Activated CD4-positive, alpha-beta T cell treated with anti-CD3 and anti-CD28 coated beads, Interleukin-2, Interleukin-6, amounts not matched to agents 100 ng/mL and 50 ng/mL, durations not matched to agents 16 hours and 8 hours (primary cell): ENCODE data around the gene VPS4B.
"Not testable (repeated sequence)": the region's sequence is repeated elsewhere in the genome, so short reads cannot be mapped to it uniquely, and the experiment has no call there.

ENCODE experiments used
- DNase-seq: peaks from one replicate; pipeline ENCODE4 v3.0.0-alpha.2; 2020

Gene VPS4B

DNA sequence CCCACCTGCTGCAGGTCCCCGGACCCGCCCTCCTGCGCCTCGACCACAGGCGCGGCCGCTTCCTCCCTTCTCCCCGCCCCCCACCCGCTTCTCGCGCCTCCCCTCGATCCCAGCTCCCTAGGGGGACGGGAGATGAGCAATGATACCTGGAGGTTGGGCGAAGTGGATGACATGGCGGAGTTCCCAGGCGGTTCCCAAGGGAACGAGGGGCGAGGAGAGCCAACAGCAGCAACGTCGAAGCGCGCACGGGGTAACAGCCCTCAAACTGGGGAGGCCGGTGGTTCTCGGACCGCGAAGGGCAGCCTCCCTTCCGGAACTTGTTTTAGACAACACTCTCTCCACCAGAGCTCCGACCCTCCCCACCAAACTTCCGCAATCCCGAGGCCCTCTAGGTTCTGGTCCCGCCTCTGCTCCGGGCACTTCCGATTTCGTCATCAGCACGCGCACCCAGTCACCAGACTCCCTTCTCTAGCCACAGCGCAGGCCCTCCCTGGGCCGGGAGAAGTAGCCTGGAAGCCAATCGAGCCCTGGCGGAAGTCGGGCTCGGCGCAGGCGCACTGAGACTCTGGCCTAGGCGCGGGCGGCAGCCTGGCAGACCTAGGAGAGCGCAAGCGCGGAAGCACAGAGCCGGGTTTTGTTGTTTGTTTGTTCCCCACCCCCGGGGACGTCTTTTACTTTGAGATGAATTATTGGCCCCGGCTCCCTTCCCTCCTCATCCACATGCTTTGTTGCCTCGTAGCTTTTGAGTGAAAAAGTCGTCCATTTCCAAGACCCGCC is at the start of gene VPS4B:
Gene VPS4B, minus strand, starts transcription at position 390 of the 777 bp plus-strand sequence. Its CDS starts 217 bp downstream, at position 173.
- peak; percentile 100 for DNase-seq

DNA sequence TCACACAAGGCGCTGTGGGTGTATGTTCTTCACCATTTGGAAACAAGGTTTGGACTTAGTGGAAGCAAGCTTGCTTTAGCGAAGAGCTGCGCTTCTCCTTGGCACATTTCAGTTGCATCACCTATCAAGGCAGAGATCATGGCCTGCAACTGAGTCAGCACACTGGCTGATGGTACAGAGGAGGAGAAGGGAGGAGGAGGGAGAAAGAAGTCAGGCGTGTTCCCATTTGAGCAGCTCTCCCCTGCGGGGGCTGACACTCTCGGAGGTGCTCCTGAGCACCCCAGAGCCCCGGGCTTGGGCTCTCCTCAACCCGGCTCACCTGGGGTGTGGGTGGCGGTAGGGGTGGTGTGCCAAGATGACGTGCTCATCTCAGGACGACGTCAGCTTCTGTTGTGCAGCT is 48.5 kb upstream of the VPS4B start:
- no peak for DNase-seq

DNA sequence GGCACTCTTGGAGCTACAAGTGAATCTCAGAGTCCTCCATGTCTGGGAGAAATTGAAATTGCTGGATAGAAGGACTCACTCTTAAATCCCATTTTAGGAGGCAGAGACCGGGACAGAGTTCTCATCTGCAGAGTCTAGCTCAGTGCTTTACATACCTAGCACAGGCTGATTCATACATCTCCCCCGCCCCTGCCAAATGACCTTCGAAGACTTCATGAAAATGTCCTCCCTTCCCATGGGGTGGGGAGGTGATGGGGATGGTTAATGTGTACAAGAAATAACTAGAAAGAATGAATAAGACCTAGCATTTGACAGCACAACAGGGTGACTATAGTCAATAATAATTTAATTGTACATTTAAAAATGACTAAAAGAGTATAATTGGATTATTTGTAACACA is 46.3 kb upstream of the VPS4B start:
- DNase-seq, result no peak

DNA sequence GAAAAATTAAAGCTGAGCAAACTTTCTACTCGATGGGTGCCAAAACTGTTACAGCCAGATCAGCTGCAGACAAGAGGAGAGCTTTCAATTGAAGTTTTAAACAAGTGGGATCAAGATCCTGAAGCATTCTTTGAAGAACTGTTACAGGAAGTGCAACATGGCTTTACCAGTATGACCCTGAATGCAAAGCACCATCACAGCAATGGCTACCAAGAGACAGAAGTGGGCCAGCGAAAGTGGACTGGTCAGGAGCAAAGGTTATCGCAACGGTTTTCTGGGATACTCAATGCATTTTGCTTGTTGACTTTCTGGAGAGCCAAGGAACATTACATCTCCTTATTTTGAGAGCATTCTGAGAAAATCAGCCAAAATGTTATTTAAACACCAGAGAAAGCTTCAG is 45.4 kb upstream of the VPS4B start:
- no peak for DNase-seq

DNA sequence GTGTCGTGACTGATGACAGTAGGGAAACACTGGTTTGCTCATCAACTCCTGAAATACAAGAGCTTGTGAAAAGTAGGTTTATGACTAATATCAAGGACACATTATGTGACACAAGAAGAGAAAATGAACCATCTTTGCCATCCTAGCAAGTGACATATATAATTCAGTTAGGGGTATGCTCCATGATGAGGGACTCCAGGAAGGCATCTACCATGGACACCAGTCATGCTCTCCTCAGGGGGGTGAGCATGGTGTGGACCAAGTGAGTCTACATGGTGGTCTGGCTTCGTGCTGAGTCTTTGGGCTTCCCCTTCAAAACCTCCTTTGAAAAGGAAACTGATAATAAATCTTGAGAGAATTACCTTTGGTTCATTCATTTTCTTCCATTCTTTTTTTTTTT is 42.8 kb upstream of the VPS4B start:
- DNase-seq, result peak; percentile 28

DNA sequence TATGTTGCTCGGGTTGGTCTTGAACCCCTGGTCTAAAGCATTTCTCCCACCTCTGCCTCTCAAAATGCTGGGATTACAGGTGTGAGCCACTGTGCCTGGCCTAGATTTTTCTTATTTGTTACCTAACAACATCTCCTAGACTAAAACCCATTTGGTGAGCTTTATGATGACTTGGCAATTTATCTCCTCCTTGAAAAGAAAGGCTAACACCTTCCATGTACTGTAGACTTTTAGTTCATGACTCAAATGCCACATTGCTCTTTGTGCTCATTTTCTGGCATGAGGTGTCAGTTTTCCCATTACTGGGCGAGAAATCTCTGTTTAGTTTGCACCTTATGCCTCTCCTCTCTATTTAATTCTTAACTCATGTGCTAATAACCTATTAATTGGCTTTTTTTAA is 42.2 kb upstream of the VPS4B start:
- no peak for DNase-seq

DNA sequence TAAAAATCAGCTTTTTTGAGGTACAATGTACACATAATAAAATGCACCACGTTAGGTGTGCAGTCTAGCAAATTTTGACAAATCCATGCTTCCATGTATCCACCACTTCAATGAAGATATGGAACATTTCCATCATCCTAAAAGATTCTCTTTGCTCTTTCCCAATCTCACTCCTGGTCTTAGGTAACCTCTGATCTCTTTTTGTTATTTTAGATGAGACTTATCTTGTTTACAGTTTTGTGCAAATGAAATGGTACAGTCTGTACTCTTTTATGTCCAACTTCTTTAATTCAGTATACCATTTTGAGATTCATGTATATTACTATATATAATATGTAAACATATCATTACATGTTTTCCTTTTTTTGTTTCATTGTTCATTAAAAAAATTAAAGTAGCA is 38.1 kb upstream of the VPS4B start:
- DNase-seq, result no peak

DNA sequence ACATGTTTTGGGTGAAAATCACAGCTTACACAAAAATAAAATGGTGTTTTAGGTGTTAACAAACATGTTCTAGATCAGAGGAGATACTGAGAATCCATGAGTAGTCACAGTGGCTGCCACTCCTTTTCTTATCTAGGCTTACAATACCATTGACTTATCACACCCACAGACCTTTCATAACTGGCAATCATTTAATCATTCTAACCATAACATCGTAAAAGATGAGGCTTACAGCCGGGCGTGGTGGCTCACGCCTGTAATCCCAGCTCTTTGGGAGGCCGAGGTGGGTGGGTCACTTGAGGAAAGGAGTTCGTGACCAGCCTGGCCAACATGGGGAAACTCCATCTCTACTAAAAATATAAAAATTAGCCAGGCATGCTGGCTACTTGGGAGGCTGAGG is 35.7 kb upstream of the VPS4B start:
- DNase-seq, result no peak

DNA sequence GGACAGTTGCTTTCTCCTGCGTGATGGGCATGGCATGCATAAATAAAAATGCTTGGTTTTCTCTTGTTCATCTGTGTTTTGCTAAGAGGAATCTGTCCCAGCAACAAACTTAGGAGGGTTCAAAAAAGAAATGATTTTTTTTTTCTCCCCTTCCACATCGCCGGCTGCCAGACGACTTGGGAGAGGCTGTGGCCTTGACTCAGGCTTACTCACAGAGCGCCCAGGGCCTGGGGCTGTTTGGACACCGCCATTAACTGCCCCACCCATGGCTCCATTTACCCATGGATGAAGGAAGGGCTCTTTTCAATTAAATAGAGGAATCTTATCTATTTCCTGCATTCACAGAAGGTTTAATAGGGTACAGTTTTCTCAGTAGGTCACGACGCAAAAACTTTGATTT is 32.2 kb upstream of the VPS4B start:
- DNase-seq, result no peak

DNA sequence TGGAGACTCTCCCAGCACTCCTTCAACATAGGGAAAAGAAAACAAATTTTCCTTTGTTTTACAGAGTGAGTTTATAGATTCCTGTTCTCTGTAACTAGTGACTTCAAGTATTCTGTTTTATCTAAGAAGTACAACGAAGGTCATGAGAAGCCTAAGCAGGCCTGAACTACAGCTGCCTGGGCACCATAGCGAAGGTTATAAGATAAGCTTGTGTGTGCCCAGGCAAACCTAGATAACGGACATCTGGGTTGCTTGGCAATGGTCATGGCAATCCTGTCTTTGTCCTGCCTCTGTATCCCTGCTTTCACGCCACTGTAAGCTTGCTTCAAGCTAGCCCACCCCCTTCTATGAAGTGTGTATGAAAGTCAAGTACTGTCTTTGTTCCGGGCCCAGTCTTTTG is 30.5 kb upstream of the VPS4B start:
- DNase-seq, result not testable (repeated sequence)

DNA sequence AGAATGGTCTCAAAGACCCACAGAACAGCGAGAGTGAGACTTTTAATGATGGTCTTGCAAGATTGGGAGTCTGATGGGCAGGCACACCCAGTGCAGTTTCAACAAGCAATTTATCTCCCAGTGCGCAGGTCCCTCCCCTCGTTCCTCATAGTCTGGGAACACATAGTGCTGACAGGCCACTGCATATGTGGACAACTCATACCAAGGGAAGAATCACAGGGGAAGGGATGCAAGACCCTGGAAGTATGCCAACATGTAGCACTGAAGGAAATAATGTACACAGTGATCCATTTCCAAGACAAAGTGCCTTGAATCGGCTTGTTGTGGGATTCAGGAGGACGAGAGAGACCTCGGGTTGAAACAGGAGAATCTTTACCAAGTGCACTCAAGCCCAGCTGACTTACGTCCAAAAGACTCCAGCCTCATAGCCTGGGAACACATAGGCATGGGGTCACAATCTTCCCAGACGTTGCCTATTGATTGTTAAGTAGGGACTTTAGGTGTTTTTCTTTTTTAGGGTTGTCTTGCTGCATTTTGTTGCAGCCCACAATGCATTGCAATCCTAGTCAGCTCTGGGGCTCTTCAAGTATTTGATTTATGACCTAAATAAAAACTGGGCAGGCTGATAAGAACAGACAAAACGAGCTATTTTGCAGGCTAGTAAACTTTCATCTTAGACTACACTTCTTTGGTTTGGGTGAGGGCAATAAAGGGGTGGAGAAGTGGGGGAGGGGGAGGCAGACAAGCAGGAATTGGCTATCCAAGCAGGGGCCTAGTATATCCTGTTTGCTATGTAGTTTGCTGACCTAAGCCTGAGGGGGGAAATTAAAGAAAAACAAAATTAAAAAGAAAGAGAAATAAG is 29.8 kb upstream of the VPS4B start:
- DNase-seq, result no peak

DNA sequence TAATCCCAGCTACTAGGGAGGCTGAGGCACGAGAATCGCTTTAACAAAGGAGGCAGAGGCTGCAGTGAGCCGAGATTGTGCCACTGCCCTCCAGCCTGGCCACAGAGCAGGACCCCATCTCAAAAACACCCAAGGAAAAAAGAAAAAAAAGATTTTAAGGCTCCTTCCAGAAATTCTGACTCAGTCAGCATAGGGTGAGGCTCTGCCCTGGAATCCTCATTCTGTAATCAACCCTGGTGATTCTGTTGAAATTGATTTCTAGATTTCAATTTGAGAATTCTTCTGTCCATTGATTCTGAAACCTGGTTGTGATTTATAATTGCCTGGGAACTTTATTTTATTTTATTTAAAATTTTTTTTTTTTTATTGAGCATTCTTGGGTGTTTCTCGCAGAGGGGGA is 27.1 kb upstream of the VPS4B start:
- DNase-seq, result no peak

DNA sequence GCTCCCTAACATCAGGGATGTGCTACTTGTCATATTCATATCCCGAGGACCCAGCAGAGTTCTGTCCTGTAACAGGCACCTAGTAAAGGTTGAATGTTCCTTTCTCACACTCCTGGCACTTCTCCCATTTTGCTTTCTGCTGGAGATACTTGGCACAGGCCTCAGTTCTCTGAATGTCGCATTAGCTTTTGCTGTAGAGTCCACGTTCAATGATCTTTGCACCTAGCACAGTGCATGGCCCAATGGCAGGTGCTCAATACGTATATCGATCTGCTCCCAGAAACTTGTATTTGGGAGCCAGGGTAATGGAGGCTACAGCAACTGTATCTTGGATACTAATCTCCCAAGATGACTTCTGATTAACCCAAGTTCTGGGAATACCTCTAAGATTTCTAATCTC is 24.8 kb upstream of the VPS4B start:
- no peak for DNase-seq

DNA sequence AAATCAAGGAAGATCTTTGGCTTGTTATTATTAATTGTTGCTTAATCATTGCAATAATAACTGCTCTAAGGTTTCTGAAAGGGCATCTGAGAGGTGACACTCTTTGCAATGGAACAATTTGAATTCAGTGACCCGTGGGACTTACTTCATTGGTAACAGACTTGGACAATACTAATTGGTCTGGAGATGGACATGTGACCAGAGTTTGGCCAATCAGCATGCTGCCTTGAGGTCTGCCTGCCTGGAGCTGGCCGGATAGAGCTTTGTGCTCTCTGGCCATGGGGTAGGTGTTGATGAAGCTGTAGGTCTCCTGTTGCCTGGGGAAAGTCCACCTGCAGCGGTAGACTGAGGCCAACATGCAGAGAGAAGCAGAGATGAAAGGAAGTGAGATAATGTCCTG is 24.0 kb upstream of the VPS4B start:
- no peak for DNase-seq

DNA sequence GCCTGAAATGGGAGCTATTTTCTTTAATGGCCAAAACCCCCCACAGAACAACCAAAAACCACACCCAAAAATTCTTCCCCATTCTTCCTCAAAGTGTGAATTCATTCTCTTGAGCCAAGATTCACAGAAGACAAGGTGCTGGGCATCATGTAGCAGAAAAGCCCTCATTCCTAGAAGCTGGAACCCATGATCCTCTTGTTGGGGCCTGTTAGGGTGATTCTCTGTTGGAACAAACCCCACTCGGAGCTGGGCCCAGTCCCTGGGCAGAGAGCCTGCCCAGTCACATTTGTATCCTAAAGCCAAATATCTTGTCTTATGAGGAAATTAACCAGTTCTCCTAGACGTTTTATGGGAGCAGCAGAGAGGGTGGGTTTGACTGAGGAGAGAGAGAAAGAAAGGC is 22.8 kb upstream of the VPS4B start:
- no peak for DNase-seq

DNA sequence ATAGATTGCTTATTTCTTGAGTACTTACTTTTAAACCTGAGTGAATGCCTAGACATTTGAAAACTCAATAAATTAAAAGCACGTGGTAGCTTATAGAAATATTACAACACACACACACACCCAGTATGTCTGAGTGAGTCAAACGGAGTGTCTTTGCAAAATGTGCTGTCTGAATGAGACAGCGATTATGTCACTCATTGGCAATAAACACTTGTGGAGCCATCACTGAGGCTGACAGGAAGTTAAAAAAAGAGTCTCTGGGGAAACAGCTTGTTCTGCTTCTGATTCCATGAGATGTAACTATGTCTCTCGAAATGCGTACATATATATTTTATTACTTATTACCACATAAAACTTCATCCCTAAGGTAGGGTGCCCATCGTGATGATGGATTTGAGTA is 22.3 kb upstream of the VPS4B start:
- DNase-seq, result no peak

DNA sequence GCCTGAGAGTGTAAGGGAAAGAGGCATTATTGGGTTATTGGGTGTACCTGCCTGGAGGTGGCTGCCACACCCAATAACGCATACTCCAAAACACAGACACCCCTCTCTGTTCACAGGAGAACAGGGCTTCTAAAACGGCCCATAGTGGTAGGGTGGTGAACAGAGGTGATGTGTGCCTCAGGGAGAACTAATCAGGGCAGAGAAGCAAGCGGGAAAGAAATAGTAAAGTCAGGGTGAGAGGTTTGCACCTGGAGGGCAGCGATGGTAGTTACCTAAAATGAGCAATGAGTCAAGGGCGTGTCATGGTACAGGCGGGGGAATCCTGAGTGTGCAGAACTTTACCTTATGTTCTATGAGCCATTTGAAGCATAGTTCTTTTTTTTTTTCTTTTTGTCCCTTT is 21.6 kb upstream of the VPS4B start:
- DNase-seq, result no peak

DNA sequence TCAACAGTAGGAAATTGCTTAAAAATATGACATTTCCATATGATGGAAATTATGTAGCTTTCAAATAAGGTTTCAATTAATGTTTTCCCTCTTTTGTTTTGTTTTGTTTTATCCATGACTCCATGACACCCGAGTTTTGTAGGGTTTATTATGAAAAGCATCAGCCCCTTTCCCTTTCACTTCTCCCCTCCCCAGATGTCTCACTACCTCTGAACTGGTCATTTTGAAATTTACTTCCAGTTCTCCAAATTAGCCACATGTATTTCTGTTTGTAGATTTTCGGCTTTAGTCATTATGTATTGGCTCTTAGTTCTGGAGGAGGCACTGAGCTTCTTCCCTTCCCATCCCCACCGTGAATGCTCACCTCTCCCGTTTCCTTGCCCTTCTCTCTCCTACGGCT is 18.6 kb upstream of the VPS4B start:
- DNase-seq, result no peak

DNA sequence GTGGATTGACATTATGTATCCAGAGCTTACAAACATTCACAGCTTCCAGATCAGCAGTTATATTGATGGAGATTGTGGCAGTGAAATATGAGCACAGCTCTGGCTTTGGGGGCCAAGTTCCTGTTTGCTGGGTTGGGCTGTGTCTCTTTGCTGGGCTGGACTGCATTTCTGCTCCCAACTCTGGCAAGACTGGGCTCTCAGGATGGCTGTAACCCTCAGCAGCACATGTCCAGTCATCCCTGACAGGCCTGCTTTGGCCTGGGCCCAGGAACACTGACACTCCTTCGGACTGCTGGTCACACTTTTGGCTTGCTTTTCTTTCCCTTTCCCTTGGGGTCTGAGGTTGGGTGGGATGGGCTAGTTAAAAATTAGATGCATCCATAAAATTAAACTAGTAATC is 17.9 kb upstream of the VPS4B start:
- DNase-seq, result no peak

DNA sequence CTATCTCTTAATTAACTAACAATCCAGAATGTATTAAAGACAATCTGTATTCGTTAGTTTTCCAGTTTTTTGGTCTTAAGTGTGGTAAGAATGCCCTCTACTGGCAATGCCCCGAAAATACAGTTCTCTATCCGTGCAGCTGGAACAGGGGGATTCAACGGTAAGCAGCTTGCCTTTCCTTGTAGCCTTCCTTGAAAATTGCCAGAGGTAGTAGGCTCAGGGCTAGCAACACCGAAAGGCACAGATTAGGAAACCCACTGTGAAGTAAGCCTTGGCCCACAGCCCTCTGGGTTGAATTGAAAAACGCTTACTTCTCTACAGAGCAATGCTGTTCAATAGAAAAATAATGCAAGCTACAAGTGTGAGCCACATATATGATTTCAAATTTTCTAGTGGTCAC is 17.1 kb upstream of the VPS4B start:
- DNase-seq, result peak; percentile 66

DNA sequence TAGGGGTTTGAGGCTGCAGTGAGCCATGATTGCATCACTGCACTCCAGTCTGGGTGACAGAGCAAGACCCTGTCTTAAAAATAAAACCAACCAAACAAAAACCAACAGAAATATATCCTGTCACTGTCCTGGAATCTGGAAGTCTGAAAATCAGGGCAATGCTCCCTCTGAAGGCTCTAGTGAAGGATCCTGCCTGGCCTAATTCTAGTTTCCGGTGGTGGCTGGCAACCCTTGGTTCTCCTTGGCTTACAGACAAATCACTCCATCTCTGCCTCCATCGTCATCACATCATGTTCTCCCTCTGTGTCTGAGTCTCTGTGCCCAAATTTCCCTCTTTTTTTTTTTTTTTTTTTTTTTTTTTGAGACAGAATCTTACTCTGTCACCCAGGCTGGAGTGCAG is 15.9 kb upstream of the VPS4B start:
- no peak for DNase-seq

DNA sequence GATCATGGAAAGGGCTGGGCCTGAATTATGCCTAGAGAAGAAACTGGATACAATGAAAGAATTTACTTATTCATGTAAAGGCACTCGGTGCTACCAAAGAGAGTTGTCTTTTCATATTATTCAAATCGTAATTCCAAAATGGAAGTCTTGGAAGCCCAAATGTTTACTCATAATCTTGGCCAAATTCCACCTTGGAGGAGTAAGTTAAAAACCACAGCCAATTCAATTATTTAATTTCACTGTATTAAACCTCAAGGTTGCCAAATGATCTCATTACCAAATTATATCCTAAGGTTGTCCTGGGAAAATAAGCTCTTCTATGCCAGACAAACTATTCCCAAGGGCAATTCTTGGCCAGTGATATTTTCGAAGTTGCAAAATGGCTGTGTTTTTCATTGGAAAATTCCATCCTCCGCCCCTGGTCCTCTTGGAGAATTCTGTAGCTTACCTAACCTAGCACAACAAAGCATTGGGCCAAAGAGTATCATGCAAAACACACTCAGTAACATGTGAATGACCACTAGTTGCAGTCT is 11.1 kb upstream of the VPS4B start:
- no peak for DNase-seq

DNA sequence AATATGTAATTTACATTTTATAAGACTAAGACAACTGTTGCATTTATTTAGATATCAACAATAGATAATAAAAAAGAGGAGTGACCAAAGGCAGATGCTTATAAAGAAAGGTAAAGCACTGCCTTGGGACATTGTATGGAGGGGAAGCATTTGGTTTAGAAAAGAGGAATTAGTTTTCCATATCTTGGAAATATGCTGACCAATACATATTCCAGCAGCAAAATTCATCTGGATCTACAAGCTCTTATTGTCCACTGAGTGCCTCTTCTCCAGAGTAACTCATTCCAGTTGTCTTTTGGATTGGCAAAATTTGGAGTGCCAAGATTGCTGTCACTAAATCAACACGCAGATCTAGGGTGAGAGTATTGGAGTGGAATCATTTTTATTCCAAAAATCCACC is 8.9 kb upstream of the VPS4B start:
- DNase-seq, result no peak

DNA sequence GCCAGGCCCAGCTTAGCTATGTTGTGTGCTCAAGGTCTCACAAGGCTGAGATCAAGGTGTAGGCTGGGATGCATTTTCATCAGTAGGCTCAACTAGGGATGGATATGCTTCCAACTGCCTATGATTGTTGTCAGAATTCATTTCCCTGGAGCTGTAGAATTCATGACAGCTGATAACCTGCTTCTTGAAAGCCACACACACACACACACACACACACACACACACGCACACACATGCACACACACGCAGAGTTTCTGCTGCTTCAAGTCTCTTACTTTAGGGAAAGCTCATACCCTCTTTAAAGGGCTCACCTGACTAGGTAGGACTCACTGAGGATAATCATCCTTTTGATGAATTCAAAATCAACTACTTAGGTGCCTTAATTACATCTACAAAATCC is 8.2 kb upstream of the VPS4B start:
- DNase-seq, result no peak
